Esophagus squamous epithelium (tissue), 4 donors: ENCODE measurements around the gene UBE2D2.

ENCODE experiments used
- CTCF ChIP-seq, 6 experiments: fragments of 450-650 bp in 4 of 6; fragments of 200-600 bp in 2 of 6; sonication (generic) in 2 of 6; IDR thresholded peaks; one replicate each; pipeline ENCODE4 v1.5.1; 2016 to 2019; ENCODE audit warnings: antibody characterized with exemption in 6 of 6, mild to moderate bottlenecking in 4 of 6, moderate library complexity in 4 of 6
- POLR2A ChIP-seq, 4 donors: fragments of 450-650 bp; IDR thresholded peaks; one replicate each; pipeline ENCODE4 v1.6.1; 2017; ENCODE audit warnings: antibody characterized with exemption in 4 of 4, mild to moderate bottlenecking in 4 of 4, moderate library complexity in 3 of 4

DNA sequence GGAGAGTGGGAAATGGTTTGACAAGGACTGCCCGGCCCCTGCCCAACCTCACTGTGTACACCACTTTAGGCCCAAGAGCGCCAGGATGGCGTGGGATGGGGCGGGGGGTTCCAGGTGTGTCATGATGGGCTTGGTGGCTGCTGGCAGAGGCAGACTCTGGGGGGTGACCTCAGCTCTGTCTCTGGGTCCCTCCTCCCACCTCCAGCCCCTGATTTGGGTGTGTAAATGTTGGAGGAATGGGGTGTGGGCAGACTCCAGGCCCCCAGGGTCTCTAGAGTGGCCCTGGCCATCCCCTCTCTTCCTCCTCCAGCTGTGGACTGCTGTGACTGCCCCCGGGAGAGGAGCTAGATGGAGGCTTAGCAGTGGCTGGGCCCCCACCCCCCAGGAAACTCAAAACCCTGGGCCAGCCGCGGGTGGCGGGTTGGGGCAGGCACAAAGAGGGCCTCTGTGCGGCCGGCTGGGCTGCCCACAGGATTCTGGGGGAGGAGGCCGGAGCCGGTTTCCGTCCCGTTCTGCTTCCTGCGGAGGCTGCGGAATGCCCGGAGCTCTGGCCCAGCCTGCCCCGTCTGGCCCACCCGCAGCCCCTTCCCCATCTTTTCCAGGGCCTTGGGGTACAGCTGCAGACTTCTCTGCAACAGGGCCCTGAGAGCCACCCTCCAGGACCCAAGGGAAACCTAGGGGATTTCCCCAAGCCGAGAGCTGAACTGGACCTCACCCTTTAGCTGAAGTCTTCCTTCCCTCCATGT is 110.1 kb downstream of the UBE2D2 start:
- TF ChIP-seq POLR2A (IDR thresholded peaks at IDR 0.05): no peak
- no peak for TF ChIP-seq CTCF (IDR thresholded peaks at IDR 0.05)
